Fibroblast of lung (primary cell): Measurements from ENCODE around the gene DAZAP2.

ENCODE experiments used
- EZH2 ChIP-seq: IDR thresholded peaks from 2 replicates; pipeline ENCODE4 v1.5.1; 2012; ENCODE audit warnings: low read length, control low read depth, mild to moderate bottlenecking; ENCODE audit errors: missing control alignments
- TF ChIP-seq, protein P1 (sequence below), 2 donors: IDR thresholded peaks in 1 of 2; conservative IDR thresholded peaks in 1 of 2; 1 replicate in 1 of 2; 2 replicates in 1 of 2; pipeline ENCODE4 v1.5.1; 2011 to 2012; ENCODE audit warnings: low read length in 2 of 2, control low read depth in 1 of 2, inconsistent platforms in 1 of 2, low read depth in 1 of 2, mild to moderate bottlenecking in 1 of 2

DNA sequence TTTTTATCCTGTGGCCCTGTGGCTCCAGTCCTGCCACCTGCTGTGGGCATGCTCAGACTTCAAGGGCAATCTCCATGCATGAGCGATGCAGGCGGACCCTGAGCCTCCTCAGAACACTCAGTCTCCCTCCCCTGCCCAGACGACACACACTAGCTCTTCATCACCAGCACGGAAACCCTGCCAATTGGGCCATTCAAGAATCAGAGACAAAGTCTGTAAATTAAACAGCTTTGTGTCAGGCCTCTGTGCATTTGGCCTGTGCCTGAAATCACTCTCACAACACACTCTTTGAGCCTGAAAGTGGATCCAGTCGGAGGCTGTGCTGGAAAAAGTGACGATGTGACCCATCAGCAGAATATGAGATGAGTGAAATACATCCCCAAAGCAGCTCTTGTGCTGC lies 33.3 kb upstream of the DAZAP2 start:
- TF ChIP-seq, protein P1, sequence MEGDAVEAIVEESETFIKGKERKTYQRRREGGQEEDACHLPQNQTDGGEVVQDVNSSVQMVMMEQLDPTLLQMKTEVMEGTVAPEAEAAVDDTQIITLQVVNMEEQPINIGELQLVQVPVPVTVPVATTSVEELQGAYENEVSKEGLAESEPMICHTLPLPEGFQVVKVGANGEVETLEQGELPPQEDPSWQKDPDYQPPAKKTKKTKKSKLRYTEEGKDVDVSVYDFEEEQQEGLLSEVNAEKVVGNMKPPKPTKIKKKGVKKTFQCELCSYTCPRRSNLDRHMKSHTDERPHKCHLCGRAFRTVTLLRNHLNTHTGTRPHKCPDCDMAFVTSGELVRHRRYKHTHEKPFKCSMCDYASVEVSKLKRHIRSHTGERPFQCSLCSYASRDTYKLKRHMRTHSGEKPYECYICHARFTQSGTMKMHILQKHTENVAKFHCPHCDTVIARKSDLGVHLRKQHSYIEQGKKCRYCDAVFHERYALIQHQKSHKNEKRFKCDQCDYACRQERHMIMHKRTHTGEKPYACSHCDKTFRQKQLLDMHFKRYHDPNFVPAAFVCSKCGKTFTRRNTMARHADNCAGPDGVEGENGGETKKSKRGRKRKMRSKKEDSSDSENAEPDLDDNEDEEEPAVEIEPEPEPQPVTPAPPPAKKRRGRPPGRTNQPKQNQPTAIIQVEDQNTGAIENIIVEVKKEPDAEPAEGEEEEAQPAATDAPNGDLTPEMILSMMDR (conservative IDR thresholded peaks at IDR 0.05 in 1 of 2, IDR thresholded peaks at IDR 0.05 in 1 of 2; ENCODE audit: low read depth in 1 of 2, low read length in 2 of 2): no peak
- no peak for TF ChIP-seq EZH2
